Stimulated activated CD4-positive, alpha-beta T cell treated with anti-CD3 and anti-CD28 coated beads, Interleukin-1b, Interleukin-23, amount 100 ng/mL, for 1 hour (primary cell): Measurements from ENCODE around the gene DIPK2B.

ENCODE experiments used
- DNase-seq, 2 donors: peaks; one replicate each; pipeline ENCODE4 v3.0.0-alpha.2; 2020; ENCODE audit warnings: low read depth in 2 of 2

Gene DIPK2B

GRCh38 chrX:45164021-45164621 is 36.6 kb downstream of the DIPK2B start:
- no peak for DNase-seq

GRCh38 chrX:45157647-45158046 is 43.0 kb downstream of the DIPK2B start:
- no peak for DNase-seq

- no peak for DNase-seq
Measured at GRCh38 chrX:45154462-45154861, 46.2 kb downstream of the DIPK2B start.

GRCh38 chrX:45154033-45154360 is 46.7 kb downstream of the DIPK2B start:
- DNase-seq, result no peak
